ENCODE results near the gene NR1I3.

GRCh38 chr1:161227196-161227871, 10.7 kb downstream of the NR1I3 start:
- TF ChIP-seq POLR2AphosphoS5 (IDR thresholded peaks at IDR 0.05; ENCODE audit: borderline replicate concordance, low read depth, low read length): no peak
- no peak for TF ChIP-seq EZH2 (IDR thresholded peaks at IDR 0.05)
- no peak for TF ChIP-seq FOXP2 (optimal IDR thresholded peaks at IDR 0.05; ENCODE audit: control extremely low read depth, extremely low read length, insufficient read depth)
